ENCODE data around the gene GPHN. TPM values are rescaled to one million over a fixed set of nuclear protein-coding genes. Genes with fewer than 3 reads are reported as not detected.

The GPHN gene
- total and polyA plus RNA-seq, 10 of the 15 experiments (the other 5 are each of a cell fraction or from before 2014, with no cell fraction given), result 22.3 to 48.8 (median 33.1) TPM

DNA sequence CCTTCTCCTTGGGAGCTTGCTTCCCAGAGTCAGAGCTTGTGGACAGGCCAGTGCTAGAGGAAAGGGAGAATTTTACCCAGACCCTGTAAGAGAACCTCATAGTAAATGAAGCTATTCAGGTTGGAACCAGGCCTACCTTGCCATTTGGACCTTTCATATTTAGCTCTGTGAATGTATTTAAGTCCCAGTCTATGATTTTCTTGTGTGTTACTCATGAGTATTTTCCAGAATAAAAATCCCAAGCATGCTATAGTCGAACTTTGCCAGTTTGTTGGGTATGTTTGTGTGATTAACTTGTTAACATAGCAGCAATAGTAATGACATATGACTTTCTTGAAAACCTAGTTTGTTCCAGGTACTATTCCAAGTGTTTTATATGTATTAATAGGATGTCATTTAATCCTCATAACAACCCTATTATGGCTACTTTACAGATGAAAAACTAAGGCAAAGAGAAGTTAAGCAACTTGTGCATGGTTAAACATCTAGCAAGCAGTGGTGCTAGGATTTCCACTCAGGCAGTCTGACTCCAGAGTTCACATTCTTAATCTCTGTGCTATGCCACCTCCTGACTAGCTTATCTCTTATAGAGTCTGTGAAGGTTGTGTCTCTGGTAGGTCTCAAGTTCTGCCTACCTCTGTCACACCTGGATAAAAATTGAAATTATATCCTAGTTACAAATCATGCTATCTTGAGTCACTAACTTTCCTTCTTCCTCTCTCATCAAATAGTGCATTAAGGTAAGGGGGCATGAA lies 633.4 kb downstream of the GPHN start:
- Histone ChIP-seq H3K4me3 (no peak overlapping the region), H3K4me2 (ENCODE audit: control insufficient read depth, insufficient read depth) (no peak overlapping the region), H3K9me3 (replicated peaks; ENCODE audit: control insufficient read depth, insufficient read depth, low read length) (no peaks in the 10 kb centered on the region), H3K27ac (ENCODE audit: control insufficient read depth, insufficient read depth) (no peak overlapping the region), H3K36me3 (ENCODE audit: control insufficient read depth in 2 of 2, insufficient read depth in 2 of 2, low read length in 1 of 2) (peaks cover 0 to 4% of the 10 kb centered on the region in 2 experiments; a peak in 1 of 4 replicates), H3K79me2 (ENCODE audit: control insufficient read depth, insufficient read depth, low read length) (no peaks in the 10 kb centered on the region), H3K4me1 (ENCODE audit: control insufficient read depth, insufficient read depth, low read length) (no peaks in the 10 kb centered on the region), H3K27me3 (replicated peaks in 1 of 2; ENCODE audit: control insufficient read depth in 2 of 2, insufficient read depth in 2 of 2, low read length in 1 of 2) (no peaks in the 10 kb centered on the region), H4K20me1 (ENCODE audit: control insufficient read depth, insufficient read depth) (no peaks in the 10 kb centered on the region), H3K9ac (ENCODE audit: control insufficient read depth, insufficient read depth, low read length) (no peak overlapping the region), H2AFZ (ENCODE audit: control insufficient read depth, low read depth, low read length) (no peak overlapping the region)
- DNase-seq (ENCODE audit: low read depth, low spot score) (no peak), FAIRE-seq (no peak), ATAC-seq (no peak)
- TF ChIP-seq FOS (IDR thresholded peaks at IDR 0.05; ENCODE audit: borderline replicate concordance, extremely low read depth, insufficient read length) (no peak), SREBF2 (IDR thresholded peaks at IDR 0.05; ENCODE audit: low read length) (no peak), PML (IDR thresholded peaks at IDR 0.05; ENCODE audit: low read length) (no peak)
- WGBS (ENCODE audit: insufficient coverage, insufficient replicate concordance, low lambda C conversion rate, missing lambda C conversion rate), result 54% methylated on average over 1 of the region's 1 CpG
- in situ Hi-C loops (cut with MboI) (no loop called here), intact Hi-C loops (cut with micrococcal nuclease; ENCODE audit: unreplicated experiment) (no loop called here)
- BruUV-seq (replicated peaks), result no TSS peak
- ChIA-PET SMC1A (ENCODE audit: uncharacterized antibody, unreplicated experiment) (interaction anchor here (0.9 kb wide), 1 partner anchor 627 kb away, joined by 3 read pairs; no protein-coding TSS in a partner anchor), RAD21 (ENCODE audit: unreplicated experiment) (interaction anchor here (0.5 kb wide), 1 partner anchor 297 kb away, joined by 3 read pairs; no protein-coding TSS in a partner anchor), CTCF (interaction anchor here (1.3 to 1.5 kb wide), 2 partner anchors 8 to 740 kb away, joined by 4 read pairs; no protein-coding TSS in a partner anchor), POLR2A (no interaction called here)

- ChIA-PET POLR2A (no interaction called here), SMC1A (ENCODE audit: uncharacterized antibody, unreplicated experiment) (no interaction called here), RAD21 (ENCODE audit: unreplicated experiment) (no interaction called here), CTCF (no interaction called here)
- H3K9me3 ChIP-seq (replicated peaks; ENCODE audit: control insufficient read depth, insufficient read depth, low read length), result no peaks in the 10 kb centered on the region
- H3K4me2 ChIP-seq (ENCODE audit: control insufficient read depth, insufficient read depth), result no peak overlapping the region
- no peaks in the 10 kb centered on the region for H4K20me1 ChIP-seq (ENCODE audit: control insufficient read depth, insufficient read depth)
- FAIRE-seq (peak; percentile 38), DNase-seq (ENCODE audit: low read depth, low spot score) (no peak), ATAC-seq (no peak)
- no peak overlapping the region for H3K27ac ChIP-seq (ENCODE audit: control insufficient read depth, insufficient read depth)
- H3K36me3 ChIP-seq (ENCODE audit: control insufficient read depth in 2 of 2, insufficient read depth in 2 of 2, low read length in 1 of 2), result no peaks in the 10 kb centered on the region; a peak in 1 of 4 replicates
- H3K4me3 ChIP-seq, result no peak overlapping the region
- no peaks in the 10 kb centered on the region for H3K27me3 ChIP-seq (replicated peaks in 1 of 2; ENCODE audit: control insufficient read depth in 2 of 2, insufficient read depth in 2 of 2, low read length in 1 of 2)
- BruUV-seq (replicated peaks), result no TSS peak
- H3K9ac ChIP-seq (ENCODE audit: control insufficient read depth, insufficient read depth, low read length), result no peak overlapping the region
- no peak overlapping the region; the same call in 1 of the 2 replicates for H2AFZ ChIP-seq (ENCODE audit: control insufficient read depth, low read depth, low read length)
- intact Hi-C loops (cut with micrococcal nuclease; ENCODE audit: unreplicated experiment), result no loop called here
- in situ Hi-C loops (cut with MboI), result no loop called here
- TF ChIP-seq EED (IDR thresholded peaks at IDR 0.05; ENCODE audit: low read depth) (no peak), EGR1 (IDR thresholded peaks at IDR 0.05; ENCODE audit: borderline replicate concordance in 1 of 2, low read depth in 2 of 2, low read length in 2 of 2) (no peak), YY1 (IDR thresholded peaks at IDR 0.05; ENCODE audit: low read depth, low read length) (no peak), HCFC1 (IDR thresholded peaks at IDR 0.05; ENCODE audit: low read length) (no peak), USF1 (IDR thresholded peaks at IDR 0.05; ENCODE audit: borderline replicate concordance, extremely low read length, insufficient read depth, low read depth, low read length) (no peak), CHD4 (IDR thresholded peaks at IDR 0.05) (no peak)
- TF ChIP-seq, protein P1, sequence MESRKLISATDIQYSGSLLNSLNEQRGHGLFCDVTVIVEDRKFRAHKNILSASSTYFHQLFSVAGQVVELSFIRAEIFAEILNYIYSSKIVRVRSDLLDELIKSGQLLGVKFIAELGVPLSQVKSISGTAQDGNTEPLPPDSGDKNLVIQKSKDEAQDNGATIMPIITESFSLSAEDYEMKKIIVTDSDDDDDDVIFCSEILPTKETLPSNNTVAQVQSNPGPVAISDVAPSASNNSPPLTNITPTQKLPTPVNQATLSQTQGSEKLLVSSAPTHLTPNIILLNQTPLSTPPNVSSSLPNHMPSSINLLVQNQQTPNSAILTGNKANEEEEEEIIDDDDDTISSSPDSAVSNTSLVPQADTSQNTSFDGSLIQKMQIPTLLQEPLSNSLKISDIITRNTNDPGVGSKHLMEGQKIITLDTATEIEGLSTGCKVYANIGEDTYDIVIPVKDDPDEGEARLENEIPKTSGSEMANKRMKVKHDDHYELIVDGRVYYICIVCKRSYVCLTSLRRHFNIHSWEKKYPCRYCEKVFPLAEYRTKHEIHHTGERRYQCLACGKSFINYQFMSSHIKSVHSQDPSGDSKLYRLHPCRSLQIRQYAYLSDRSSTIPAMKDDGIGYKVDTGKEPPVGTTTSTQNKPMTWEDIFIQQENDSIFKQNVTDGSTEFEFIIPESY (IDR thresholded peaks at IDR 0.05), result no peak
- WGBS (ENCODE audit: insufficient coverage, insufficient replicate concordance, low lambda C conversion rate, missing lambda C conversion rate), result 84% methylated on average over 4 of the region's 4 CpGs
- no peaks in the 10 kb centered on the region for H3K79me2 ChIP-seq (ENCODE audit: control insufficient read depth, insufficient read depth, low read length)
- H3K4me1 ChIP-seq (ENCODE audit: control insufficient read depth, insufficient read depth, low read length), result no peaks in the 10 kb centered on the region
These were observed 643.2 kb downstream of the GPHN start for GRCh38 chr14:67151082-67151666.
